Tibial nerve (tissue), 4 donors: ENCODE measurements around the gene SLC39A13. TPM values are rescaled to one million over a fixed set of nuclear protein-coding genes. Genes with fewer than 3 reads are reported as not detected.

Experiments
- DNase-seq, 2 donors: peaks; one replicate each; pipeline ENCODE4 v3.0.0-alpha.2; 2019; ENCODE audit warnings: low spot score in 2 of 2
- H3K27ac ChIP-seq, 4 donors: fragments of 200-600 bp; sonication (generic) in 3 of 4; one replicate each; pipeline ENCODE4 v1.5.1; 2017 to 2019; ENCODE audit warnings: mild to moderate bottlenecking in 1 of 4
- H3K27me3 ChIP-seq, 2 donors: fragments of 200-600 bp; sonication (generic) in 1 of 2; one replicate each; pipeline versions ENCODE4 v1.5.1 to v1.6.0; 2017 to 2019
- H3K36me3 ChIP-seq, 3 donors: fragments of 200-600 bp; sonication (generic); one replicate each; pipeline ENCODE4 v1.5.1; 2018 to 2019
- H3K4me1 ChIP-seq, 4 donors: fragments of 200-600 bp; sonication (generic) in 3 of 4; one replicate each; pipeline ENCODE4 v1.5.1; 2017 to 2019
- H3K4me3 ChIP-seq, 4 donors: fragments of 200-600 bp; sonication (generic) in 3 of 4; one replicate each; pipeline ENCODE4 v1.5.1; 2017 to 2019; ENCODE audit warnings: mild to moderate bottlenecking in 1 of 4, moderate library complexity in 1 of 4
- H3K9me3 ChIP-seq, 4 donors: fragments of 200-600 bp; sonication (generic) in 3 of 4; one replicate each; pipeline ENCODE4 v1.5.1; 2017 to 2019
- EP300 ChIP-seq, 2 donors: sonication (generic); formaldehyde crosslinking; IDR thresholded peaks; one replicate each; pipeline ENCODE4 v1.6.1; 2017; ENCODE audit warnings: antibody characterized with exemption in 2 of 2, mild to moderate bottlenecking in 1 of 2
- POLR2A ChIP-seq, 2 donors: fragments of 450-650 bp; IDR thresholded peaks; one replicate each; pipeline ENCODE4 v1.6.1; 2017; ENCODE audit warnings: antibody characterized with exemption in 2 of 2, mild to moderate bottlenecking in 2 of 2, moderate library complexity in 2 of 2
- WGBS, 2 donors: methylation state at CpG; one replicate each; pipeline ENCODE4 v1.1.5; 2018; 5-methylcytosine and 5-hydroxymethylcytosine counted together
- total RNA-seq, 4 donors: library from RNA; depleted of rRNA; stranded (reverse); fragments of >200 nt; gene quantifications; one replicate each; pipeline ENCODE4 v1.1.0, GENCODE V29; 2016
- TF ChIP-seq, protein P1 (sequence below), 5 experiments: fragments of 200-600 bp in 3 of 5; fragments of 450-650 bp in 2 of 5; sonication (generic) in 3 of 5; IDR thresholded peaks; one replicate each; pipeline ENCODE4 v1.5.1; 2016 to 2019; ENCODE audit warnings: antibody characterized with exemption in 5 of 5, mild to moderate bottlenecking in 3 of 5, moderate library complexity in 2 of 5

The SLC39A13 gene
- total RNA-seq, 4 donors from 2014 or later, result 91.6 to 142 (median 116) TPM

DNA sequence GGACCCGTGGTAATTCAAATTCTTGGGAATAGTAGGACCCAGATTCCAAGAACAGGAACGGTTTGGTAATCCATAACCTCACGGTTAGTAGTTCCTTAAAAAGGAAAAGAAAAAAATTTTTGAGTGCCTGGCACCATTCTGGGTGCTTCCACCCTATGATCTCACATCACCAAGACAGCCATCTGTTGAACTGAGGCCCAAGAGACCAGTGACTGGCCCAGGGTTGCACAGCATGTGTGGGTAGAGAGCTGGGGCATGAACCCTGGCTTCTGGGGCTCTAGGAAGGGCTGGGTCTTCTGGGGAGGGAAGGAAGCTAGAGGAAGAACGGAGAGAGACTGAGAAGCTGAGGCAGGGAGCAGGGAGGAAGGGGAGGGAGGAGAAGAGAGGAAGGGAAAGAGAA is 25.3 kb upstream of the SLC39A13 start:
- Histone ChIP-seq H3K4me1 (no peaks in the 10 kb centered on the region), H3K36me3 (no peaks in the 10 kb centered on the region), H3K27ac (no peak overlapping the region), H3K27me3 (no peaks in the 10 kb centered on the region), H3K9me3 (no peaks in the 10 kb centered on the region), H3K4me3 (no peak overlapping the region)
- 36 to 48% methylated on average over 4 of the region's 4 CpGs for whole genome bisulfite sequencing, 2 donors
- TF ChIP-seq EP300 (IDR thresholded peaks at IDR 0.05) (no peak), POLR2A (IDR thresholded peaks at IDR 0.05) (no peak)
- TF ChIP-seq, protein P1, sequence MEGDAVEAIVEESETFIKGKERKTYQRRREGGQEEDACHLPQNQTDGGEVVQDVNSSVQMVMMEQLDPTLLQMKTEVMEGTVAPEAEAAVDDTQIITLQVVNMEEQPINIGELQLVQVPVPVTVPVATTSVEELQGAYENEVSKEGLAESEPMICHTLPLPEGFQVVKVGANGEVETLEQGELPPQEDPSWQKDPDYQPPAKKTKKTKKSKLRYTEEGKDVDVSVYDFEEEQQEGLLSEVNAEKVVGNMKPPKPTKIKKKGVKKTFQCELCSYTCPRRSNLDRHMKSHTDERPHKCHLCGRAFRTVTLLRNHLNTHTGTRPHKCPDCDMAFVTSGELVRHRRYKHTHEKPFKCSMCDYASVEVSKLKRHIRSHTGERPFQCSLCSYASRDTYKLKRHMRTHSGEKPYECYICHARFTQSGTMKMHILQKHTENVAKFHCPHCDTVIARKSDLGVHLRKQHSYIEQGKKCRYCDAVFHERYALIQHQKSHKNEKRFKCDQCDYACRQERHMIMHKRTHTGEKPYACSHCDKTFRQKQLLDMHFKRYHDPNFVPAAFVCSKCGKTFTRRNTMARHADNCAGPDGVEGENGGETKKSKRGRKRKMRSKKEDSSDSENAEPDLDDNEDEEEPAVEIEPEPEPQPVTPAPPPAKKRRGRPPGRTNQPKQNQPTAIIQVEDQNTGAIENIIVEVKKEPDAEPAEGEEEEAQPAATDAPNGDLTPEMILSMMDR (IDR thresholded peaks at IDR 0.05), result no peak
- no peak for DNase-seq

DNA sequence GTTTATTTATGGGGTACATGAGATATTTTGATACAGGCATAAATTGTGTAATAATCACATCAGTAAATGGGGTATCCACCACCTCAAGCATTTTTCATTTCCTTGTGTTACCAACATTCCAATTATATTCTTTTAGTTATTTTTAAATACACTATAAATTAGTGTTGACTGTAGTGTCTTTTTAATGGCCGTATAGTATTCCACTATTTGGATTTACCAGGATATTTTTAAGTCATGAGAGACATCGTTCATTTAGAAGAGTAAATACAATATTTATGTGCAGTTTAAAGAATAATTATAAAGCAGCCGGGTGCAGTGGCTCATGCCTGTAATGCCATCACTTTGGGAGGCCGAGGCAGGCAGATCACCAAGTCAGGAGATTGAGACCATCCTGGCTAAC is 23.9 kb upstream of the SLC39A13 start:
- 94 to 97% methylated on average over 4 of the region's 4 CpGs for WGBS, 2 donors
- TF ChIP-seq POLR2A (IDR thresholded peaks at IDR 0.05), result no peak
- TF ChIP-seq EP300 (IDR thresholded peaks at IDR 0.05), result no peak
- TF ChIP-seq, protein P1 (IDR thresholded peaks at IDR 0.05), result no peak
- H3K4me3 ChIP-seq, result no peak overlapping the region
- DNase-seq, result no peak
- H3K36me3 ChIP-seq, result no peaks in the 10 kb centered on the region
- no peak overlapping the region for H3K27ac ChIP-seq
- no peaks in the 10 kb centered on the region for H3K27me3 ChIP-seq
- H3K9me3 ChIP-seq, result no peaks in the 10 kb centered on the region
- H3K4me1 ChIP-seq, result no peaks in the 10 kb centered on the region

DNA sequence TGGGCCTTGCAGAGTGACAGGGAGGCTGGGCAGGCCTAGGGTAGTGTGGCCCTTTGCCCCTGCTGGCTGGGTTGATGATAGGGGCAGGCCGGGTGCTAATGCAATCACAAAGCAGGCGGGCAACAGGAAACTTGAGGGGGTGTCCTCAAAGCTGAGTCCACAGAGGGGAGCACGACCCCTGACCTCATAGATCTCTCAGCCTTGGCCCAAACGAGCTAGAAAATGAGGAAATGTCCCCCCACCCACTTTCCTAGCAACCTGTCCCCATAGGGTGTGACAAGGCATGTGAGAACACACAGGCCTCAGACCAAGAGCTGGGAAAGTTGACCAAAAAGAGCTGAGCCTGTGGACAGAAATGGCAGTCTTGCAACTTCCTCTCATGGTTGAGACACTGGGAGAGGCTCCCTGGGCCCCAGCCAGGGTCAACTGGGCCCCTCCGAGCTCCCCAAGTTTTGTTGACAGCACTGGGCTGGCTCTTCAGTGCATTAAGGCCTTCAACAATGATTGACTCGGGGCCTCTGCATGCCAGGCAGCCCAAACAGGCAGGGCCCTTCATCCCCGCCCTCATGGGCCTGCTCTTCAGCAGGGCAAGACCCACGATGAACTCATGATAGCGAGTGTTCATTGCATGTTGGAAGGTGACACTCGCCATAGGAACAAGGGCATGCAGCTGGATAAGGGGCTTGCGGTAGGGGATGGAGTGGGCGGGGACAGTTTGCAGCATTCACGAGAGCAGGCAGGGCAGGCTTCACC is 20.3 kb upstream of the SLC39A13 start:
- TF ChIP-seq POLR2A (IDR thresholded peaks at IDR 0.05) (no peak), EP300 (IDR thresholded peaks at IDR 0.05) (no peak)
- TF ChIP-seq, protein P1 (IDR thresholded peaks at IDR 0.05), result no peak
- Histone ChIP-seq H3K27ac (peak overlapping the region in 1 of 4 donors; percentile 10), H3K36me3 (no peaks in the 10 kb centered on the region), H3K27me3 (no peaks in the 10 kb centered on the region), H3K4me3 (no peak overlapping the region), H3K4me1 (peaks cover 0 to under 1% (median 0%) of the 10 kb centered on the region in 4 donors), H3K9me3 (no peaks in the 10 kb centered on the region)
- 63 to 73% methylated on average over 12 to 13 of the region's 13 CpGs for WGBS, 2 donors
- no peak for DNase-seq

DNA sequence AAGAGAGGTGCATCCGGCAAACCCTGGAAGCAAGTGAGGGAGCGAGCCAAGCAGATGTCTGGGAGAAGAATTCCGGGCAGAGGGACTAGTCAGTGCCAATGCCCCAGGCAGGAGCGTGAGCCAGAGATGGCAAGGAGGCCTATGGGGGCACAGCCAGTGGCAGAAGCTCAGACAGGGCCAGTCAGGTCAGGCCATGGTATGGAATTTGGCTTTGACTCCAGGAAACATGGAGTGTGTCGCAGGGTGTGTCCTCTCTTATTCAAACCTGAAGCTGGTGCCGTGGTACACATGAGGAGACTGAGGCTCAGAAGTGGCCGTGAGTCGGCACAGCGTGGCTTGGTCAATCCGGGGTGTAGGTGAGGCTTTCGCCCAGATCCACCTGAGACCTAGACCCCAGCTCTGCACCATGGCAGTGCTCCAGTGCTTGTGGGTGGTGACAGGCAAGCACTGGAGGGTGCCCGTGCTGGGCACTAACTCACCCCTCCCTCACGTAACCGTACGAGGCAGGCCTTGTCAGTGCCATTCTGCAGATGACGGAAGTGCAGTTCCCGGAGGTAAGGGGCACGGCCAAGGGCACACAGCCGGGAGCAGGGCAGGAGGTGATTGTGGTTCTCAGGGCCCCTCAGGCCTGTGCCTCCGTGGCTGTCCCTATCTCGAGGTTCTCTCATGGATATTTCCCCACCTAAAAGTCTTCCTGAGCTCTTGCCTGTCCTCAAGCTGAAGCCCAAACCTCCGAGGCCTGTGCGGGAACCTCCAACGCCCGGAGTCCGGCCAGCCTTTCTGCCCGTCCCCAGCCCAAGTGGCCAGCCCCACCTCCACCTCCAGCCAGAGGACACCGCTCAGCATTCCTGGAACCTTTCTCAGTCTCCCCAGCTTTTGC is 19.5 kb upstream of the SLC39A13 start:
- peaks cover 0 to 8% (median 0%) of the 10 kb centered on the region in 4 donors for H3K4me1 ChIP-seq
- WGBS, 2 donors, result 86 to 87% methylated on average over 23 to 28 of the region's 28 CpGs
- no peaks in the 10 kb centered on the region for H3K9me3 ChIP-seq
- no peak for DNase-seq
- no peak overlapping the region for H3K4me3 ChIP-seq
- no peaks in the 10 kb centered on the region for H3K27me3 ChIP-seq
- no peak overlapping the region for H3K27ac ChIP-seq
- TF ChIP-seq, protein P1 (IDR thresholded peaks at IDR 0.05), result no peak
- TF ChIP-seq EP300 (IDR thresholded peaks at IDR 0.05) (no peak), POLR2A (IDR thresholded peaks at IDR 0.05) (no peak)
- no peaks in the 10 kb centered on the region for H3K36me3 ChIP-seq
